DND-41 (cell line): ENCODE measurements around the gene OPALIN.

Source experiments
- CTCF ChIP-seq: IDR thresholded peaks from 2 replicates; pipeline ENCODE4 v1.5.1; 2012; ENCODE audit warnings: borderline replicate concordance, low read length, moderate library complexity, mild to moderate bottlenecking; ENCODE audit not compliant: poor library complexity, severe bottlenecking; ENCODE audit errors: extremely low read depth
- EZH2 ChIP-seq: IDR thresholded peaks from 3 replicates; pipeline ENCODE4 v1.6.1; 2012; ENCODE audit warnings: borderline replicate concordance, low read depth, mild to moderate bottlenecking, moderate library complexity, low read length, inconsistent platforms; ENCODE audit not compliant: severe bottlenecking

- TF ChIP-seq CTCF, result no peak
- no peak for TF ChIP-seq EZH2
Measured at GRCh38 chr10:96342402-96342801, 16.4 kb downstream of the OPALIN start.
